GM18520 (cell line): Measurements from ENCODE around the gene AMACR.

Source experiments
- ATAC-seq: cut with Tn5 transposase; IDR thresholded peaks from one replicate; pipeline ENCODE4 v1.9.1; 2021; ENCODE audit not compliant: unreplicated experiment

AMACR gene

DNA sequence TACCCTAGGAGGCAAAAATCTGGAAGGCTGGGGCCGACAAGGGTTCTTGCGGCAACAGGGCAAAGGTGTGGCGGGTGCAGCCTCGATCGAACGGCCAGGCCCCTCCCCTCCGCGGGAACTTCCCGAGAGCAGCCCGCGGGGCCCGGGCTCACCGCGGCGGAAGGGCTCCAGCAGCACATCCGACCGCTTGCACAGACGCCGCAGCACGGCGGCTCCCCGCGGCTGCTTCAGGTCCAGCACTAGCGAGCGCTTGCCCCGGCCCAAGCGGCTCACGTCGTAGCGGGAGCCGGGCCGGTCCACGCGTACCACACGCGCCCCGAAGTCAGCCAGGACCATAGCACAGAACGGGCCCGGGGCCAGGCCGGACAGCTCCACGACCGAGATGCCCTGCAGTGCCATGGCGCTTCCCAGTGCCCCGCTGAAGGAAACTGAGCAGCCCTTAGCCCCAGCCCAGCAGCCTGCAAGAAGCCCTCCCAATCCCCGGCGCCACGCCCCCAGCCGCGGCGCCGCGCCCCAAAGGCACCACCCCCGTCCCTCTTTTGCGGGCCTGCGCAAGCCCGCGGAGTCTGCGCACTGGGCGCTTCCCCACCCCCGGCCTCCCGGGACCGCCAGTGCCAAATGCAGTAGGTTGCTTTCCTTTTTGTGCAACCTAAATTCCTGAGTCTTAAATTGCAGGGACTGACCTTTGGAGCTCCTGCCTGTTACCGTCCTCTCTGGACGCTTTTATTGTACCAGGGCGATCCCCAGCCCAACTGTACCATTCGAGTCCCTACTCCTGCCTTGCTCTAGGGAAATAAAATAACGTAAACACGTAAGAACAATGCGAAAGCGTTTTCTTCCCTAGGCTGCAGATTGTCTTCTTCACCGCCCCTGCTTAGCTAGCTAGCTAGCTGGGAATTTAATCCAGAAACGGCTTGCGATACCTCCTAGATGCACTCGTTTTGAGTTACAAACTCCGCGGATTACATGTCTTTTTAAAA, at the start of gene AMACR:
Gene AMACR, minus strand, starts transcription at position 430 of the 980 bp plus-strand sequence. Its CDS starts 31 bp downstream, at position 399.
- ATAC-seq = peak; percentile 90

DNA sequence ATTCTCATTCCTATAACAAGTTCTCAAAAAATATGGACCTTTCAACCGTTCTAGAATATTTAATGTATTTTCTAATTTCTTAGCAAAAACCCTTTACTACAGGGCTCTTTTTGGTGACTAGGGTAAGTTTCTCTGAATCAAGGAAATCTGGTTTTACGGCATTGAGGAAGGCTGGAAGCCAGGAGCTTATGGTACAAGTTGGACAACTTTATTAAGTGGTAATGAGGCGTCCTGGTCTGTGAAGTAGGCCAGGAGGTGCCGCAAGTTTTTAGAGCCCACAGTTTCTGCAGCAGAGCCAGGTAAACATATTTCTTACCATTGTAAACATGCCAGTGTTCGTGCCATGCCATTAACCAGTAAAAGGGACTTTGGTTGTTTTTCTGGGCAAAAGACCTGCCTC, 49.7 kb upstream of the AMACR start:
- ATAC-seq = no peak

DNA sequence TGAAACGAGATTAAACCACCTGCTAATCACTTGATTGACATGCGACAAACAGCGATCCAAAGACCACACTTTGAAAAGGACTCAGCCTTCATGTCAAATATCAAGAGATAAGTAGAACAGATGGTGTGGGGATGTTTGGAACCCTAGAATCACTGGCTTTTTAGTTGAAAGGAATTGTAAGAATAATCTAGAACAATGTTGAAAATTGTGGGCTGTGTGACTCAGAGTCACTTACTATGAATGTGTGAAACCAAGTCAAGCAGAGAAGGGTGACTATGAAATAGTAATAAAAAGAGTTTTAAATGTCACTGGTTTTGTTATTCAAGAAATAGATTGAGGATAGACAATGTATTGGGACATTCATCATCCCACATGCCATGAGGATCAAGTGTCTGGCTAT, 49.3 kb upstream of the AMACR start:
- ATAC-seq = no peak

DNA sequence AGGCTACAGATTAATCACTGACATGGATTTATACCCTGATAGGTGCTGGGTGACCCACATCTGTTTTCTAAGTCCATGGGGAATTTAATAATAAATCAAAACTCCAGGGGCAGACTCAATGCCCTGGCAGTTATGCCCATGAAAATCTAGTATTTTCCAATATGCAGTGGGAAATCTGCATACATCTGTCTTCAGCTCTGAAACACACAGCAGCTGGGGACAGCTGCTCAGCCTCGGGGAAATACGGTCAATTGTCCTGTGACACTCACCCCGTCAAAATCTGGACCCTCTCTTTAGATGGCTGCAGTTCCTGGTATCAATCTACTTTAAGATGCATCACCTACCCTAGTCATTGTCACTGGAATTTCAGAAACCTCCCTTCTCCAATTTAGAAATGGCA, 47.8 kb upstream of the AMACR start:
- no peak for ATAC-seq

DNA sequence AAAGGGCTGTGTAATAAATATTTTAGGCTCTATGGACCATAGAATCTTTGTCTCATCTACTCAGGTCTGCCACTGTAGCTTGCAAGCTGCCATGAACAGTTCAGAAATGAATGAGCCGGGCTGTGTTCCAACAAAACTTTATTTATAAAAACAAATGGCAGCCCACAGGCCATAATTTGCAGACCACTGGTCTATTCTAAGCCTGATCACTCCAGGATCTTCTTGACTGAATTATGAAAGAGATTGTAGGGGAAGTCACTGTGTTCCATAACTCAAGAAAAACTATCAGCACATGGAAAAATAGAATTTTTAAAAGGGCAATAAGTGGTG, 46.5 kb upstream of the AMACR start:
- no peak for ATAC-seq

DNA sequence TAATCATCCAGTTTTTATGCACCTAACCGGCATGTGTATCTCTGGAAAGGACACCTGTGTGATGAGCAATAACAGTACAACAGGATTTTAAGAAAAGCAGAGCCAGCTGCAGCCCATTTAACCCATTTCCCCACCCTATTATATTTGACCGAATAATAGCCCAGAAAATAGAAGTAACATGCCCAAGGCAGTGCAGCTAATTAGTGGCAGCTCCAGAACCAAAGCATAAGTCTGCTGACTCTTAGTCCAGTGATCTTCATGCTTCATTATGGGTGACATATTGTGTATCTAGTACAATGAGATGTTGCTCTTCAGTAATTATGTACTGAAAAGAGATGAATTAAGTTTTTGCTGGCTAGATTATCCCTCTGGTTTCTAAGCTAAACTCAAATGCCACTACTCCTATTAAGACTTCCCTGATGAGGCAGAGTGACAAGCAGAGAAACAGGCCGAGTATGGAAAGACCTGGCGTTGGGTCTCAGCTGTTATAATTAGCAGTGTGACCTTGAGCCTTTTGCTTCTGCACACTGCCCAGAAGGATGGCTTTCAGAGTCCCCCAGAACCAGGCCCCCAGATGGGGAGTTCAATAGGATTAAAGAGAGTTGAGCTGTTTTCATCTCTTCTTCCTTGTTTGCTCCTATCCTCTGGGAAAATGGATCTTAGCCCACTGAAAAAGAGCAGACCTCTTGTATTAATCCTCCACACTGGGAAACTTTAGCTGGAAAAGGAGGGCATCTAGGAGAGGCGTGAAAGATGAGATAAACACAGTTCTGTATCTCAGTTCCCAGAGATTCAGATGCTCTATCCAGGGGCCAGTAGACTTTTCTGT, 45.9 kb upstream of the AMACR start:
- ATAC-seq = no peak

DNA sequence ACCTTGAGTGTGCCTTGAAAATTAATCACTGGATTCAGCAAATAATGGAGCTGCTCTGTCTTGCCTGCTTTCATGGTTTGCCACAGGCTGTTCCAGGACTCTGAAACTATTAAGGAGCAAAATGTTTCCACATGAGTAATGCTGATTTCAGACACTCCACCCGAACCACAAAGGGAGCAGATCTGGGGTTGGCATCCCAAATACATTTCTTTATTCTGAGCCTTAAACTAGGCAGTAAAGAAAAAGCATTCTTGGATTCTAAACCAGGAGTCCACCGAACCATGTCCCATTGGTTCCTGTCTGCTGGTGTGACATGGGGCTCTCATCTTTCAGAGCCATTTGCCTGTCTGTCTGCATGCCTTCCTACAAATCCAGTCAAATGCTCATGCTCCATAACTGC, 45.3 kb upstream of the AMACR start:
- no peak for ATAC-seq

DNA sequence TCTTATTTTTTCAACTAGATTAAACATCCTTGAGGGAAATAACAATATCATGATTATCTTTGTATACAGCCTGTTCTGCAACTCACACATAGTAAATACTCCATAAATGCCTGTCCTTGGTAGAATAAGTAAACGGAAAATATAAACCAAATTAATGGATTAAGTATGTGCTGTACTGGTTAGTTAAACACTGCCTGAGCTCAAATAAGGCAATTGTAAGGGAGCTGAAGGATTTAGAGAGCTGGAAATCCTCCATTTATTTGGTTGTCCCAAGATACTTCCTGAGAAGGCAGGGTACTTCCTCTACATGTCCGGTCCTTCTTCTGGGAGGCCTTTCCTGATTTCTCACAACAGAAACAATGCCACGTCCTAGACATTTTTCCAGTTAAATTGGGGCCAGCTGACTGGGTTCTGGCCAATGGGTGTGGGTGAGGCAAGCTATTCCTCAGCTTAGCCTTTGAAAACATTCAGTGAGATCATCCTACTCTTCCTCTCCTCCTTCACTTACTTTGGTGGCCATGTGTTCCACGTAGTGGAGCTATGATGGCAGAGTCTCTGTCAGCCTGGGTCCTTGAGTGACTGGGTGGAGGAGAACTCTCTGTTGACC, 43.6 kb upstream of the AMACR start:
- ATAC-seq = no peak

DNA sequence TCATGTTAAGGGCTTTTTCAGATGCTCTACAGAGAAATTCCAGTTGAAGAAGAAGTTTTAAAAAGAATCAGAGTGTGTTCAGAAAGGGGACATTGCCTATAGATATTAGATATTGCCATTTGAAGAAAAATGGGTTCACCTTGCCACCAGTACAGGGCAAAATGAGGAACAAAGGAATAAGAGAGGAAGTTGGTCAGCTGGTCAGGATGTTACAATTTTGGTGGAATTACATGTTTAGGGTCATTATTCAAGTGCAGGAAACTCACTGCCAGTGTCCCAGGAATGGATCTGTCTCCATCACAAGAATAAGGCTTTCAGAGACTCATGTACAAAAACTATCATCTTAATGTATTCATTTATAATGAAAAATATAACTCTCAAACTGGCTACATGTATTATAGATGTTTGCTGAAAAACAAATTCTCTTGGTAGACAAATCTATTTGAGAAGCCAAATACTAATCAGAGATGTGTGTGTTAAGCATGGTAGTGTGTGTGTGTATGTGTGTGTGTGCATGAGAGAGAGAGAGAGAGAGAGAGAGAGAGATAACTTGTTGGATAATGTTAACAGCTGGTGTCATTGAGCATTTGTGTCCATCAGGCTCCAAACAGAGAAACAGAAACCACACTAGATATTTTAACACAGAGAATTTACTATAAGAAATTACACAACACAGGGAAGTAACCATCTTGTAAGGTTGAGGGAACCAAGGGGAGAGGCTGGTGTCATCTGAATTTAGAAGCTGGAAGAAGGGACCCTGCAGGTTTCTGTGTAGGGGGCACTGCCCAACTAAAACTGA, 40.1 kb upstream of the AMACR start:
- no peak for ATAC-seq

DNA sequence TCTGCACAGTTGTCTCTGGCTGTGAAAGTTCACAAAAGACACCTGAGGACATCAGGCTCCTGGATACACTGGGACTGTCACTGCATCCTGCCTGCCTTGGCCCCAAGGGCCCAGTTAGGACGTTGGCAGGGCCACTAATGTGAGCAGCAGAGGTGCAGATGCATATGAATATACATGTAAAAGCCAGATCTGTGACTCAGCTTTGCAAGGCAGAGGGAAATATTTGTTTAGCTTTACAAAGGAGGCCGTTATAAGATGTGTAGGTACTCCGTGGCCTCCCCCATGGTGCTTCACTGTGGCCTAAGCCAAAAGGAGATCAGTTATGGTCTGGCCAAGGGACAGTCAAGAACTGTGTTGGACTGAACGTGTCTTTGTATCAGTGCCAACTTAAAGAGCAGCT, 39.3 kb upstream of the AMACR start:
- no peak for ATAC-seq

DNA sequence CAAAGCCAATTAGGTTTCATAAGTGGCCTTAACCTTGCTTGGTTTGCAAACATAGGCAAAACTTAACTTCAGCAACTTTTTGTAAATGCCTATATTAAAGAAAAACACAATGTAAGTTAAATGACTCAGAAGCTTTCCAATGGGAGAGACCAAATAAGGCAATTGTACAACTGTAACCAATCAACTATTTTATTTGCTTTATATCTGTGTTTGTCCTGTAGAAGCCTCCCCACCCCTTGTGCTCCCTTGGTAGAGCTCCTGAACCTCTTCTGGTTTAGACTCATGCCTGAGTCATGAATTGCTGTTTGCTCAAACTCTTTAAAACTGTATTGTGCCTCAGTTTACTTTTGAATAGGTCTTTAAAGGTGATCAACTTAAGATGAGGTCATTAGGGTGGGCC, 38.1 kb upstream of the AMACR start:
- ATAC-seq = no peak

DNA sequence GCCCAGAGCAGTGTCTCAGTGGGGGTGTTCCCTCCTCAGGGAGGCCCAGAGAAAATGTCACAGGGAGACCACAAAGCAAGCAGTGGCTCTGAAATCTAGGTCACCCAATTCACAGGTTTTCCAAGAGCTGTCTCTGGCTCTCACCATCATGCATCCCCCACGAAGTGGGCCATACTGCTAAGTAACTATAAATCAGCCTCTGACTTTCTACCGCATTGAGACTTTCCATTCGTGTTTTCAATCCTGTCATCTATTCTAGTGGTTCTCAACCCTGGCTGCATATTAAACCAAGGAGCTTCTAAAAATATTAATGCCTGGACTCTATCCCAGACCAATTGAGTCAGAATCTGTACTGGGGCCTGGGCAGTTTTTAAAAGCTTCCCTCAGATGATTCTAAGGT, 37.2 kb upstream of the AMACR start:
- ATAC-seq = no peak

DNA sequence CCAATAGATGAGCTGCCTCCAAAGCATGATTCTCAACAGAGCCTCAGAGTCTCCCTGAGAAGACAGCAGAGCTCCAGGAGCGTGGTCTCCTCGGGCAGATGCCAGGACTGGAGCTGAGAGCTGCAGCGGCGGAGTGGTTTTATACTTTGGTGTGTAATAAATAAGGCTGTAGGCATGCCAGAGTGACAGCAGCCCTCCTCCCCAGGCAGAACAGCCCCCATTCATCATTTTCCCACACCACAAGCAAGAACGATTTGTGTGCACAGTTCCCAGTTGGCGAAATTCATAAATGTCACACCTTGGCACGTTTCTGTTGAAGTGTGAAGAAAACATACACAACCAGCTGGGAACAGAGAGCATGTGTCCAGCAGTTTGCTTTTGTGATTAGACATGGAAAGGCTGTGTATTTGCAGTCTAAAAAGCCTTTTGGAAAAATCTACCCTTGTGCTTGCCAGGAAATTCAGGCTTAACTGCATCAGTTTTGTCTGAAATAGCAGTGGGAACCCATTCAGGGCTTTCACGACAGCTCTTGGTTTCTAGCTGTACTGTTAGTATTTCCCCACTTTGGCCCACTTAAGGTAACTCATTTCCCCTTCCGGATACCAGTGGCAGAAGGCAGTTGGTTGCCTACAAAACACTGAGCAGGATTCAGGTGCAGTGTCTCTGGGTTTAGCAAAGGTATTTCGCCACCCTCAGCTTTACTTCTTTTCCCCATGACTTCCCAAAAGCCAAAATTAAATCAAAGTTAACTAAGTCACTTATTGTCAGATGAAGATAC, 35.4 kb upstream of the AMACR start, which contains the start of gene C1QTNF3:
Gene C1QTNF3, minus strand, starts transcription at position 115 of the 778 bp plus-strand sequence. Its CDS starts 88 bp downstream, at position 27.
- no peak for ATAC-seq

DNA sequence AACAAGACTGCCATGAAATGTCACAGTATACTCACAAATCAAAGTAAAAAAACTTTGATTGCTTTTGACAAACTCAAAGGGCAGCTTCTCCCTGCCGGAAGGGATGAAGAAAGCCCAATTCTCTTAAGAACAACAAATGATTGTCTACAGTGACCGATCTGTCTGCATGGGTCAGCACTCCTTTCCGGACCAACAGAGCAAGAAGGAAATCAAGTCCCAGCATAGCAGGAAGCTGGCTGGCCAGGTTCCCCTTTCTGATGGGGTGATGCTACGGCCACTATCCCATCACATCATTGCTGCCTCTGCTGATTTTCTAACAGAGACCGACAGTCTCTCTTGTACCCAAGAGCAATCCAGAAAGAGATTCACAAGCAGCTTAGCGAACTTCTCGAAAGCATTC, 34.5 kb upstream of the AMACR start:
- ATAC-seq = no peak

DNA sequence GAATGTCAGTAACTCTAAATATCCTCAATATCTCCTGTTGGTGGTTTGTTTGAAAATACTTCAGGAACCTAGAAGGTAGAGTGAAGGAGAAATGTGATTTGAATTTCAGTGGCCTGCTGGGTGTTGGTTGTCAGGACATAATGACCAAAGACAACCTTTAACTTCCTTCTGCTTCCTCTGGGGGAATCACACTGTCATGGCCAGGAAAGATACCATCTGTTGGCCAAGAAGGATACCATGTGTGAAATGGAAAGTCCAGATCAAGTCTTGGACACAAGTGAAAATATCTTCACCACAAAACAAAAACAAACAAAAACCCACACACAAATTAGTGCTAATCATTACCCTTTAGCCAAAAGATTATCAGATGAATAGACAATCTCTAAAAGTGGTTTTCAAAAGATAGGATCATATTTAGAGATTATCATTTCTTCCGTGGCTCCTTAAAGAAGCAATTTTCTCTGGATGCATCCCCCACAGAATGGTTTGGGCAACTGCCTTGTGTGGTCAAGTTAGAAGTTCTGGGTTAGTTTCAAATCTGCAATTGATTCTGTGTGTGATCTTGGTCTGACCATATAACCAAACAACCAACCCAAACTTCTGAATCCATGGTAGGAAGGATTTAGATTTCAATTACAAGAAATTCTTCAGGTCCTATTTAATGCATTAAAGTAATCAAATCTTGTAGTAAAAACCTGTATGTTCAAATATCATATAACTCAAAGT, 33.6 kb upstream of the AMACR start:
- ATAC-seq = no peak

DNA sequence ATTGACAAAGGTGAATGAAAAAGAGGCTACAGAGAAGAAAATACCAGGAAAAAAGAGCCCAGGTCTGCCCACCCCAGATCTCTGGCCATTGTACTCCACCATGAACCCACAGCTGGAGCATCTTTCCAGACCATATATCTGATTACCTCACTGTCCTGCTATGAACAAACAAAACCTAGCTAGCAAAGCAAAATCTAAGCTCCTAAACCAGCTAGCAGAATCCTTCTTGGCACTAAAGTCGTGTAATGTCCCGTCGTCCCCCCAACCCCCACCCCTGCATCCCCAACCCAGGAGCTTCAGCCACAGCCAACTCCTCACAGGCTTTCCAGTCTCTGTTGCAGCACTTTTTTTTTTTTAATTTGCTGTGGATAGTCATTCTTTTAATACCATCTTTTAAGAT, 32.6 kb upstream of the AMACR start:
- ATAC-seq = no peak

DNA sequence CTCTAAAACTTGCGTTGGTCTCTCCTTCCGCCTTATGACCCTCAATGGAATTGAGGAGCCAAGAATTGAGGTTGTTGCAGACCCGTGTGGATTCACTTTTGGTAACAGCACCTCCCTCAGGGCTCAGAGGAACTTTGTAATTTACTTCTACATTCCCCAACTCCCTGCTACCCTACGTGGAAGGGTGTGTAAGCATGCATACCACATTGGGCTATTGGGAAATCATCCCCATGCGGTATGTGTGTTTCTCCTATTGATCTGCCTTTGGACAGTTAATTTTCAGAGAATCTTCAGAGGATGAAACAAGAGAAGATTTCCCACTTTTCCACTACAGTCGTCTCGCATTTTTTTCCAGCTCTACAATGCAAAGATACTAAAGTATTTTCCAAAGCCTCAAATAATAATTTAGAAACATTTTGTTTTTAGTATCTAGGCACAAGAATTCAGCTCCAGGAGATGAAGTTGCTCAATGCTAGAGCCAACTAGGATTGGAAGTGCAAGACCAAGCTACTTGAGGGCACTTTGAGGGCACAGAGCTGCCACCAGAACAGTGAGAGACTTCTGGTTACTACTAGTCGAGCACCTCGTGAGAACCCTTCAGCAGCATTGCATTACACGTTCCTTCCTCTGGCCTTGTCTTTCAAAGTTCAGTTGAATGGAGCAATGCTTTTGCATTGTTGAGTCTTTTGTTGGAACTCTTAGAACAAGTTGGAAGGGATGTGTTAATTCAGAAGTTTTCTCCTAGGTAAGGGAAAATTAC, 31.7 kb upstream of the AMACR start:
- no peak for ATAC-seq

DNA sequence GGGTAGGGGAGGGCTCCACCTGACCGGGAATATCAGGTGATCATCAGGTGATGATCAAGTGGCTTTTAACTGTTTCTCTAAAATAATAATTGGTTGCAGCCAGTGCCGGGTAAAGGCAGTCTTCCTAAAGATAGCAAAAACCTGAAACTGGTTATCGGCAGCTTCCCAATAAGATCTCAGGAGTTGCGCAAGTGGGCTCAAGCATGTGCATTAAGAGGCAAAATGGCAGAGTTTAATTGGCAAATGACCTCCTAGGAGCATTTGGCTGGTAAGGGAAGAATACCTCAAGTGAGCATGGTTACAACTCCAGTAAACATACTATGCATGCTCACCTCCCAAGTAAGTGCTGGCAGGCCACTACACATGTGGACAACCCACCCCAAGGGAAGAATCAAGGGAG, 31.0 kb upstream of the AMACR start:
- no peak for ATAC-seq

DNA sequence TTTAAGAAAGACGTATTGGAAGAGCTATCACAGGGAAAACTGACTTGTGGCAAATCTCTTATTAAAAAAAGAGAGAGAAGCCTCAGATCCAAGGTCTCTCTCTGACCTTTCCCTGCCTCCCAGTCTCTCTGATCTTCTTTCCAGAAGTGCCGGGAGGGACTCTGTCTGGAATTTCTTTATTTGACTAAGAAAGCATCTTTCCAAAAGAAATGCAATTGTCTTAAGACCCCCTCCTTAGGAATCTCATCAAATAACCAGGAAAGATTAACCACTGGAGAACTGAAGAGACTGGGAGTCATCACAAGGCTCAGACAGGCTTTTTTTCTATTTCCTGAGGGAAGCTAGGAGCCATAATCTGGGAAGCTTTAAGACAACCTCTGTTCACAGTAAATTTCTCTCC, 30.5 kb upstream of the AMACR start:
- ATAC-seq = no peak
